Right hindlimb (tissue), 1 donor: ENCODE results near the gene TRIM74.
A peak's percentile ranks its signal among the peaks of the same experiment; 100 is the strongest.
"Not testable (repeated sequence)": the region's sequence is repeated elsewhere in the genome, so short reads cannot be mapped to it uniquely, and the experiment has no call there.

ENCODE experiments used
- DNase-seq: peaks from one replicate; pipeline ENCODE4 v3.0.0-alpha.2; 2018

TRIM74 gene

GRCh38 chr7:72968980-72969516, at the start of gene TRIM74:
Gene TRIM74 (minus strand): TSS chr7:72969466. CDS start chr7:72966157, 3,309 bp downstream.
- not testable (repeated sequence) for DNase-seq

GRCh38 chr7:73006491-73006890, 37.2 kb upstream of the TRIM74 start:
- peak; percentile 13 for DNase-seq

GRCh38 chr7:73005693-73006447, 36.6 kb upstream of the TRIM74 start:
- DNase-seq: peak; percentile 92

GRCh38 chr7:73005356-73005692, 36.1 kb upstream of the TRIM74 start:
- not testable (repeated sequence) for DNase-seq

- DNase-seq: not testable (repeated sequence)
Observed at GRCh38 chr7:72997887-72998468, 28.7 kb upstream of the TRIM74 start.

- DNase-seq: not testable (repeated sequence)
Observed at GRCh38 chr7:72997447-72997846, 28.2 kb upstream of the TRIM74 start.

GRCh38 chr7:72995484-72995883, 26.2 kb upstream of the TRIM74 start:
- not testable (repeated sequence) for DNase-seq

GRCh38 chr7:72990146-72990913, 21.1 kb upstream of the TRIM74 start:
- not testable (repeated sequence) for DNase-seq

- DNase-seq: not testable (repeated sequence)
Observed at GRCh38 chr7:72982084-72982483, 12.8 kb upstream of the TRIM74 start.

GRCh38 chr7:72980382-72980781, 11.1 kb upstream of the TRIM74 start:
- not testable (repeated sequence) for DNase-seq

- not testable (repeated sequence) for DNase-seq
Observed at GRCh38 chr7:72976434-72976833, 7.2 kb upstream of the TRIM74 start.

- DNase-seq: peak; percentile 30
Observed at GRCh38 chr7:72975656-72976286, 6.5 kb upstream of the TRIM74 start.

- DNase-seq: not testable (repeated sequence)
Observed at GRCh38 chr7:72974781-72975180, 5.5 kb upstream of the TRIM74 start.

- not testable (repeated sequence) for DNase-seq
Observed at GRCh38 chr7:72971505-72971904, 2.2 kb upstream of the TRIM74 start.

- DNase-seq: not testable (repeated sequence)
Observed at GRCh38 chr7:72969688-72970087, 422 bp upstream of the TRIM74 start.

- DNase-seq: not testable (repeated sequence)
Observed at GRCh38 chr7:72966892-72967291, 2.4 kb downstream of the TRIM74 start.

- DNase-seq: not testable (repeated sequence)
Observed at GRCh38 chr7:72965186-72965975, 3.9 kb downstream of the TRIM74 start.

- not testable (repeated sequence) for DNase-seq
Observed at GRCh38 chr7:72963056-72963455, 6.2 kb downstream of the TRIM74 start.

- DNase-seq: not testable (repeated sequence)
Observed at GRCh38 chr7:72961346-72961650, 8.0 kb downstream of the TRIM74 start.

GRCh38 chr7:72960626-72961345, 8.5 kb downstream of the TRIM74 start:
- DNase-seq: not testable (repeated sequence)

- not testable (repeated sequence) for DNase-seq
Observed at GRCh38 chr7:72960029-72960428, 9.2 kb downstream of the TRIM74 start.
